Activated CD4-positive, alpha-beta T cell treated with anti-CD3 and anti-CD28 coated beads, Interleukin-2, amount 50 U/mL, for 4 hours (primary cell): Measurements from ENCODE around the gene S1PR4.
A peak's percentile ranks its signal among the peaks of the same experiment; 100 is the strongest.
"Not testable (repeated sequence)": the region's sequence is repeated elsewhere in the genome, so short reads cannot be mapped to it uniquely, and the experiment has no call there.

ENCODE experiments used
- DNase-seq, 2 experiments: peaks; one replicate each; pipeline ENCODE4 v3.0.0-alpha.2; 2020

Gene S1PR4

GRCh38 chr19:3183721-3184641 is 5.4 kb downstream of the S1PR4 start:
- no peak for DNase-seq

DNA sequence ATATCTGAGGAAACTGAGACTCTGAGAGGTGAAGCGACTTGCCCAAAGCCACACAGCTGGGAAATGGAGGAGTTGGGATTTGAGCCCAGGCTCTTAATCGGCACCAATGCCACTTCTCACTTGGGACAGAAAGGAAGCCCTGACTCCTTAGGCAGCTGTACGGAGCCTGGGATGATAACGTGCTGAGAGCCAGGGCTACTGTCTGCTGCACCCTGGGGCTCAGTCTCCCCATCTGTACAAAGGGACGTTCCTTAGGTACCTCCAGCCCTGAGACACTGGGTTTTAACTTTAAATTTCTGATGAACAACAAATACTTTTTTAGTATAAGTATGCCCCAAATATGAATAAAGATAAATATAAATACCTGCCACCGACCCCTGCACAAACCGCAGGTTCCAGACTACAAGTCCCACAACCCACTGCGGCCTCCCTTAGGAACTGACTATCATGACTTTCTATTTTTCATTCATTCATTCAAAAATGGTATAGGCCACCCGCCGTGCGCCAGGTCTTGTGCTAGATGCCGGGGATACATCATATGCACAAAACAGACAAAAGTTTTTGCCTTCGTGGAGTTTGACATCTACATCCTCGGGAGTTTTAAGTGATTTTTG is 6.4 kb downstream of the S1PR4 start:
- DNase-seq = peak; percentile 55 to 66

- DNase-seq = peak; percentile 92
Measured at GRCh38 chr19:3185461-3186159, 7.0 kb downstream of the S1PR4 start, which contains the start of gene NCLN. Gene NCLN (plus strand): TSS chr19:3185930. CDS start chr19:3186031, 101 bp downstream.

- DNase-seq = no peak
Measured at GRCh38 chr19:3186160-3186688, 7.7 kb downstream of the S1PR4 start.

DNA sequence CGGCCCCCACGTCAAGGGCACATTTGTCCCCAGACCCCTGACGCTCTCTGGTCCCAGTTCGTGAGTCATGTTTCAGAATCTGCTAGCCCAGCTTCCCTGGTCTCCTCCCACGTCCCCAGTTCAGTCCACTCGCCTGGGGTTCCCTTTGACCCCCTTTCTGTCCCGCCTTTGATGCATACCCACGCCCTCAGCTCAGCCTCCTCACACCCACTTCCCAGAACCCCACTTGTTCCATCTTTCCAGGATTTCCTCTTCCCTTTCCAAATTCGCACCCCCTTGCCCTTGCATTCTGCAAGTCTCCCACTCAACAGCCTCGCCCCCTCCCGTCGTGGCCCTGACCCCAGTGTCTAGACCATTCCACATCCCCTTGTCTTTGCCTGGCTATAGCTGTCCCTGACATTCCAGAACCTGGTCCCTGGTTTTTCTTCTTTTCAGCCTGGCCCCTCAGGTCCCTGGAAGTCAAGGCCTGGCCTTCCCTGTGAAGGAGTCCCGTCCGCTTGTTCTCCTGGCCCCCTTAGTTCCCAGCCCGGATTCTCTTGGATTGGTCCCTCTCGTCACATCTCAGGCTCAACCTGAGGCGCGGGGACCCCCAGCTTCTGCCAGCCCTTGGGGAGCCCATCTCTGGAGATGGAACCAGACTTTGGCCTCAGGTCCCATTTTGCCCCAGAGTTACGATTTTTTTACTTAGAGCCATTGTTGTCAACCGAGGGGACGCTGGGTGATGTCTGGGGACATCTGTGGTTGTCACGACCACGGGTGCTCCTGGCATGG is 8.5 kb downstream of the S1PR4 start:
- no peak for DNase-seq

GRCh38 chr19:3187662-3188511 is 9.3 kb downstream of the S1PR4 start:
- DNase-seq = no peak

- DNase-seq = no peak
Measured at GRCh38 chr19:3188627-3189596, 10.3 kb downstream of the S1PR4 start.

- no peak for DNase-seq
Measured at GRCh38 chr19:3189702-3190469, 11.3 kb downstream of the S1PR4 start.

- no peak for DNase-seq
Measured at GRCh38 chr19:3190470-3190770, 11.9 kb downstream of the S1PR4 start.

DNA sequence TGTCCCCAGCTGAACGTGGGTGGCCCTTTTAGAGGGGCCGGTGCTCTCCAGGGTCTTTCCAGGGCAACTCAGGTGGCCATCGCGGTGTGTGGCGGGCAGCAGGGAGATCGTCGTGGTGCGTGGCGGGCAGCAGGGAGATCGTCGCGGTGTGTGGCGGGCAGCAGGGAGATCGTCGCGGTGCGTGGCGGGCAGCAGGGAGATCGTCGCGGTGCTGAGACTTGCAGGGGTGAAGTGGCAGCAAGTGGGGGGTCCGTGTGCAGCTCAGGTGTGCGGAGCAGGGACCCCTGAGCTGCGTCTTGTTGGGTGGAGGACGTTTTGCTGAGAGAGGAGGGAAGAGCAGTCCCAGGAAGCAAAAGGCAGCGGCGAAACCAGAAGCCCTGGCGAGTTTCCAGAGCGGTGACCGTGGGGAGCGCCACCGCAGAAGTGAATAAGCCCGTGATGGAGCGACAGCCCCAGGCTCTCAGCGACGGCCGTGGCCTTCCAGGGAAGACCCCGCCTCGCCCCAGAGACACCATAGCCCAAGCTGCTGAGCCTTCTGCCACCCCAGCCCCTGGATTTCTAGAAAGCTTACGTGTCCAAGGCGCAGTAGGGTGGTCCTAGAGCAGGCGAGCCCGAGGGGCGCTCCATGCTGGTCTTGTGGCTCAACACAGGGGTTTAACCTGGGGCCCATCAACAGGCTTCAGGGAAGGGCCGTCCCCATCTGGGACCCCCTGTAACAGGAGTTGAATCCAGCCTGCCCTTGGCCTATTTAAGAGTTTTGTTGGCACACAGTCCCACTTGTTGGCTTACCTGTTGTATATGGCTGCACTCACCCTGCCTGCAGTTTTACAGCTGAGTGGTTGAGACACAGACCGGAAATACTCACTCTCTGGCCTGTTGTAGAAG is 12.6 kb downstream of the S1PR4 start:
- DNase-seq = no peak

DNA sequence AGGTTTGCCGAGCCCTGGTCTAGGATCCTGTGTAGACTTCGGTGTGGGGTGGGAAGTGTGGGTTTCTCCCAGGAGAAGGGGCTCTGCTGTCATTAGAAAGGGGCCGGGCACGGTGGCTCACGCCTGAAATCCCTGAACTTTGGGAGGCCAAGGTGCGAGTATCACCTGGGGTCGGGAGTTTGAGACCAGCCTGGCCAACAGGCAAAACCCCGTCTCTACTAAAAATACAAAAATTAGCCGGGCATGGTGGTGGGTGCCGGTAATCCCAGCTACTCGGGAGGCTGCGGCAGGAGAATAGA is 13.2 kb downstream of the S1PR4 start:
- DNase-seq = not testable (repeated sequence)

- no peak for DNase-seq
Measured at GRCh38 chr19:3192228-3192635, 13.7 kb downstream of the S1PR4 start.

DNA sequence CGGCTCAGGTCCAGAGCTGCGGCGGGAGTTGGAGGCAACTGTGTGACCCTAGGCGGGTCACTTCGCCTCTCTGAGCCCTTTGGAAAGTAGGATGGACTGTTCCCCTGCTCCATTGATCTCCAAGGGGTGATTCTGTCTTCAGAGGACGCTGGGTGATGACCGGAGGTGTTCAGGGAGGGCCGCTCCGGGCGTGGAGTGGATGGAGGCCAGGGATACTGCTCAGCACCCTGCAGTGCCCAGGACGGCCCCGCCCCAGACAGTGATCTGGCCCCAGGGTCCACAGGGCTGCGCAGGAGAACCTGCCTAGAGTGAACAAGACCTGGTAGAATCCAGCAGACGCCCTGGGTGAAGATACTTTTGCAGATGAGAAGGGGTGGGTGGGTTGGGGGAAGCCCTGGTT is 14.1 kb downstream of the S1PR4 start:
- no peak for DNase-seq

GRCh38 chr19:3193256-3194105 is 14.9 kb downstream of the S1PR4 start:
- no peak for DNase-seq

DNA sequence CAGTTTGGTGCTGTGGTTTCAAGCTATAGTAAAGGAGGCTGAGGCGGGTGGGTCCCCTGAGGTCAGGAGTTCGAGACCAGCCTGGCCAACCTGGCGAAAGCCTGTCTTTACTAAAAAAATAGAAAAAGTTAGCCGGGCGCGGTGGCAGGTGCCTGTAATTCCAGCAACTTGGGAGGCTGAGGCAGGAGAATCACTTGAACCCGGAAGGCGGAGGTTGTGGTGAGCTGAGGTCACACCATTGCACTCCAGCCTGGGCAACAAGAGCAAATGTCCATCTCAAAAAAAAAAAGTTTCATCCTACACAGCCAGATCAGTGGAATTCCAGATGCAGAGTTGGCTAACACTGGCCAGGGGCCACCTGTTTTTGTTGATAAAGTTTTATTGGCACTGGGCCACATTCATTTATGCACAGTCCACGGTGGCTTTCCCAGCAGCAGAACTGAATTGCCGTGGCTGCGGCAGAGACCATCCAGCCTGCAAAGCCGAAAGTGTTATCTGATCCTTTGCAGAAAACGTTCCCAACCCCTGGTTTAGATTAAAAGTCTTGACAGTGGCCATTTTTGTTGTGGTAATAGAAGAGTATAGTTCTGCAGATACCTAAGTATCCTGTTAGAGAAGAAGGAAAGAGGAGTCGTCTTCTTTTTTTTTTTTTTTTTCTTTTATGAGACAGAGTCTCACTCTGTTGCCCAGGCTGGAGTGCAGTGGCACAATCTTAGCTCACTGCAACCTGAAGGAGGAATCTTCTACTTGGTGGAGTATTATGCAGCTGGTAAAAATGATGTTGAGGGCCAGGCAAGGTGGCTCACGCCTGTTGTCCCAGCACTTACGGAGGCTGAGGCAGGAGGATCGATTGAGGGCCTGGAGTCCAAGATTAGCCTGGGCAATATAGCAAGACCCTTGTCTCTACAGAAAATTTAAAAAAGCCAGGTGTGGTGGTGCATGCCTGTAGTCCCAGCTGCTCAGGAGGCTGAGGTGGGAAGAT is 15.8 kb downstream of the S1PR4 start:
- DNase-seq = no peak
